Dermis blood vessel endothelial cell (primary cell): ENCODE measurements around the gene SULT1A2. TPM values are rescaled to one million over a fixed set of nuclear protein-coding genes. Genes with fewer than 3 reads are reported as not detected.
"Not testable (repeated sequence)": the region's sequence is repeated elsewhere in the genome, so short reads cannot be mapped to it uniquely, and the experiment has no call there.

Experiments used
- DNase-seq: peaks from one replicate; pipeline ENCODE4 v3.0.0; 2010
- total RNA-seq: library from RNA; depleted of rRNA; stranded (reverse); fragments of >200 nt; gene quantifications from 2 replicates; pipeline ENCODE4 v1.2.3, GENCODE V29; 2014

The SULT1A2 gene
- total RNA-seq, 1 donor from 2014 or later: not detected

GRCh38 chr16:28608867-28609596, 12.2 kb upstream of the SULT1A2 start:
- DNase-seq: not testable (repeated sequence)

- DNase-seq: not testable (repeated sequence)
These were observed 11.6 kb upstream of the SULT1A2 start for GRCh38 chr16:28608496-28608808.

- DNase-seq: not testable (repeated sequence)
These were observed 11.0 kb upstream of the SULT1A2 start for GRCh38 chr16:28607681-28608495.

- DNase-seq: no peak
These were observed 10.3 kb upstream of the SULT1A2 start for GRCh38 chr16:28607116-28607623.

- no peak for DNase-seq
These were observed 9.7 kb upstream of the SULT1A2 start for GRCh38 chr16:28606291-28607115.

GRCh38 chr16:28604186-28604565, 7.3 kb upstream of the SULT1A2 start:
- no peak for DNase-seq

- no peak for DNase-seq
These were observed 6.7 kb upstream of the SULT1A2 start for GRCh38 chr16:28603381-28604185.

- no peak for DNase-seq
These were observed 5.7 kb upstream of the SULT1A2 start for GRCh38 chr16:28602529-28602928.

GRCh38 chr16:28602062-28602461, 5.2 kb upstream of the SULT1A2 start:
- DNase-seq: not testable (repeated sequence)

- DNase-seq: not testable (repeated sequence)
These were observed 4.7 kb upstream of the SULT1A2 start for GRCh38 chr16:28601589-28601988.

GRCh38 chr16:28600965-28601364, 4.1 kb upstream of the SULT1A2 start:
- not testable (repeated sequence) for DNase-seq

- DNase-seq: not testable (repeated sequence)
These were observed 2.8 kb upstream of the SULT1A2 start for GRCh38 chr16:28599377-28600285.

- DNase-seq: no peak
These were observed 927 bp upstream of the SULT1A2 start for GRCh38 chr16:28597692-28598261.

- DNase-seq: no peak
These were observed 677 bp downstream of the SULT1A2 start for GRCh38 chr16:28596115-28596630.

GRCh38 chr16:28595451-28595850, 1.4 kb downstream of the SULT1A2 start:
- DNase-seq: not testable (repeated sequence)

- no peak for DNase-seq
These were observed 3.8 kb downstream of the SULT1A2 start for GRCh38 chr16:28592979-28593553.

- no peak for DNase-seq
These were observed 4.3 kb downstream of the SULT1A2 start for GRCh38 chr16:28592511-28592910.

- DNase-seq: no peak
These were observed 5.5 kb downstream of the SULT1A2 start for GRCh38 chr16:28591355-28591754.

- no peak for DNase-seq
These were observed 6.2 kb downstream of the SULT1A2 start for GRCh38 chr16:28590384-28591340.
